PC-9 (cell line): ENCODE results near the gene RGS7.

Experiments used
- CTCF ChIP-seq: fragments of 200-600 bp; sonication (generic); conservative IDR thresholded peaks from 2 replicates; pipeline ENCODE4 v1.6.1; 2017; ENCODE audit warnings: mixed run types, antibody characterized with exemption, mild to moderate bottlenecking, moderate library complexity
- EZH2 ChIP-seq: fragments of 200-600 bp; sonication (generic); IDR thresholded peaks from 2 replicates; pipeline ENCODE4 v1.8.0; 2017; ENCODE audit warnings: antibody characterized with exemption, low read depth

DNA sequence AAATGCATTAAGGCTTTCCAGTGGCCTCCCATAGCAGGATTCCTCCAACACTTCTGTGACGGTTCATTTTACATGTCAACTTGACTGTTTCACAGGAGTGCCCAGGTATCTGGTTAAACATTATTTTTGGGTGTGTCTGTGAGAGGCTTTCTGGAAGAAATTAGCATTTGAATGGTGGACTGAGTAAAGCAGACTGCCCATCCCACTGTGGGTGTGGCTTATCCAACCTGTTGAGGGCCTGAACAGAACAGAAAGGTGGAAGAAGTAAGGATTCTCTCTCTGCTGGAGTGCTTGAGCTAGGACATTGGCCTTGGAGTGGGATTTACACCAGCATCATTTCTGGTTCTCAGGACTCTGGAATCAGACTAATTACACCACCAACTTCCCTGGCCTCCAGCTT, 85.6 kb downstream of the RGS7 start:
- TF ChIP-seq CTCF (no peak), EZH2 (no peak)
